NCI-H1694 treated with DMSO at 0.1 percent for 48 hours (cell line): ENCODE data around the gene ZC3HAV1L.
"Not testable (repeated sequence)": the region's sequence is repeated elsewhere in the genome, so short reads cannot be mapped to it uniquely, and the experiment has no call there.

Experiments used
- DNase-seq: peaks from one replicate; lab custom pipeline; 2025; lab: John Stamatoyannopoulos, UW

Gene ZC3HAV1L

GRCh38 chr7:139054101-139054500, 18.3 kb upstream of the ZC3HAV1L start:
- DNase-seq: peak; percentile 18

GRCh38 chr7:139051655-139052054, 15.8 kb upstream of the ZC3HAV1L start:
- no peak for DNase-seq

GRCh38 chr7:139049936-139050335, 14.1 kb upstream of the ZC3HAV1L start:
- DNase-seq: no peak

GRCh38 chr7:139049111-139049510, 13.3 kb upstream of the ZC3HAV1L start:
- DNase-seq: no peak

GRCh38 chr7:139047970-139048369, 12.1 kb upstream of the ZC3HAV1L start:
- DNase-seq: no peak

GRCh38 chr7:139046143-139046542, 10.3 kb upstream of the ZC3HAV1L start:
- no peak for DNase-seq

- DNase-seq: no peak
Measured at GRCh38 chr7:139044813-139045794, 9.3 kb upstream of the ZC3HAV1L start.

- DNase-seq: no peak
Measured at GRCh38 chr7:139043823-139044812, 8.3 kb upstream of the ZC3HAV1L start.

- DNase-seq: no peak
Measured at GRCh38 chr7:139041378-139042085, 5.7 kb upstream of the ZC3HAV1L start.

- no peak for DNase-seq
Measured at GRCh38 chr7:139038691-139039090, 2.8 kb upstream of the ZC3HAV1L start.

- DNase-seq: no peak
Measured at GRCh38 chr7:139036901-139037300, 1.1 kb upstream of the ZC3HAV1L start.

- no peak for DNase-seq
Measured at GRCh38 chr7:139034855-139035585, 822 bp downstream of the ZC3HAV1L start.

- DNase-seq: no peak
Measured at GRCh38 chr7:139034336-139034735, 1.5 kb downstream of the ZC3HAV1L start.

- no peak for DNase-seq
Measured at GRCh38 chr7:139033346-139034114, 2.3 kb downstream of the ZC3HAV1L start.

GRCh38 chr7:139032473-139032872, 3.4 kb downstream of the ZC3HAV1L start:
- no peak for DNase-seq

- no peak for DNase-seq
Measured at GRCh38 chr7:139029353-139029752, 6.5 kb downstream of the ZC3HAV1L start.

GRCh38 chr7:139026551-139026950, 9.3 kb downstream of the ZC3HAV1L start:
- no peak for DNase-seq

- not testable (repeated sequence) for DNase-seq
Measured at GRCh38 chr7:139025861-139026260, 10.0 kb downstream of the ZC3HAV1L start.

- DNase-seq: no peak
Measured at GRCh38 chr7:139023076-139023475, 12.8 kb downstream of the ZC3HAV1L start.

- no peak for DNase-seq
Measured at GRCh38 chr7:139022286-139022685, 13.6 kb downstream of the ZC3HAV1L start.
